Measurements from ENCODE around the gene WNT3. TPM values are rescaled to one million over a fixed set of nuclear protein-coding genes. Genes with fewer than 3 reads are reported as not detected.
A peak's percentile ranks its signal among the peaks of the same experiment; 100 is the strongest.
"Not testable (repeated sequence)": the region's sequence is repeated elsewhere in the genome, so short reads cannot be mapped to it uniquely, and the experiment has no call there.

Gene WNT3
- total RNA-seq, 1 experiment from 2014 or later, result 8.8 TPM

- POLR2A ChIA-PET, result no interaction called here
- H3K27me3 Mint-ChIP-seq (ENCODE audit: insufficient read depth, unreplicated experiment), result no peaks in the 10 kb centered on the region
- peaks cover 11% of the 10 kb centered on the region for H3K36me3 Mint-ChIP-seq (ENCODE audit: insufficient read depth, unreplicated experiment)
Measured at GRCh38 chr17:46769531-46770438, 48.7 kb downstream of the WNT3 start.

GRCh38 chr17:46768896-46769295 is 49.6 kb downstream of the WNT3 start:
- CTCF ChIA-PET; H3K27me3 ChIP-seq (replicated peaks; ENCODE audit: control insufficient read depth, insufficient read depth, low read length); intact Hi-C loops (cut with micrococcal nuclease; ENCODE audit: unreplicated experiment); H3K4me1 Mint-ChIP-seq (ENCODE audit: low read depth, unreplicated experiment); H3K36me3 ChIP-seq (ENCODE audit: control insufficient read depth, insufficient read depth, low read length); H3K27ac Mint-ChIP-seq (ENCODE audit: unreplicated experiment); H3K9me3 ChIP-seq; H3K27me3 Mint-ChIP-seq (ENCODE audit: insufficient read depth, unreplicated experiment); BruUV-seq (replicated peaks); H3K4me3 ChIP-seq (ENCODE audit: low read depth, low read length); POLR2A ChIA-PET; H3K4me3 Mint-ChIP-seq (ENCODE audit: unreplicated experiment); DNase-seq; H3K9me3 Mint-ChIP-seq (ENCODE audit: unreplicated experiment): not testable (repeated sequence)
- H3K4me1 ChIP-seq, result peaks cover 38% of the 10 kb centered on the region
- peaks cover 11% of the 10 kb centered on the region for H3K36me3 Mint-ChIP-seq (ENCODE audit: insufficient read depth, unreplicated experiment)

More at GRCh38 chr17:46769531-46770438, 48.7 kb downstream of the WNT3 start:
- no peaks in the 10 kb centered on the region for H3K27me3 ChIP-seq (replicated peaks; ENCODE audit: control insufficient read depth, insufficient read depth, low read length)
- Mint-ChIP-seq H3K4me1 (ENCODE audit: low read depth, unreplicated experiment) (no peaks in the 10 kb centered on the region), H3K4me3 (ENCODE audit: unreplicated experiment) (no peak overlapping the region), H3K9me3 (ENCODE audit: unreplicated experiment) (no peaks in the 10 kb centered on the region), H3K27ac (ENCODE audit: unreplicated experiment) (peak overlapping the region; percentile 72)
- peaks cover 29% of the 10 kb centered on the region for H3K4me1 ChIP-seq
- TF ChIP-seq CTCF (IDR thresholded peaks at IDR 0.05; ENCODE audit: insufficient read depth in 1 of 2, low read depth in 1 of 2, low read length in 1 of 2, severe bottlenecking in 1 of 2, unreplicated experiment in 1 of 2), result no peak
- CTCF ChIA-PET, result no interaction called here
- H3K9me3 ChIP-seq, result no peaks in the 10 kb centered on the region
- no TSS peak for BruUV-seq (replicated peaks)
- H3K36me3 ChIP-seq (ENCODE audit: control insufficient read depth, insufficient read depth, low read length), result peaks cover 2% of the 10 kb centered on the region
- peak overlapping the region; percentile 61; the same call in 1 of the 2 replicates for H3K4me3 ChIP-seq (ENCODE audit: low read depth, low read length)
- intact Hi-C loops (cut with micrococcal nuclease; ENCODE audit: unreplicated experiment), result no loop called here
- DNase-seq, result no peak

DNA sequence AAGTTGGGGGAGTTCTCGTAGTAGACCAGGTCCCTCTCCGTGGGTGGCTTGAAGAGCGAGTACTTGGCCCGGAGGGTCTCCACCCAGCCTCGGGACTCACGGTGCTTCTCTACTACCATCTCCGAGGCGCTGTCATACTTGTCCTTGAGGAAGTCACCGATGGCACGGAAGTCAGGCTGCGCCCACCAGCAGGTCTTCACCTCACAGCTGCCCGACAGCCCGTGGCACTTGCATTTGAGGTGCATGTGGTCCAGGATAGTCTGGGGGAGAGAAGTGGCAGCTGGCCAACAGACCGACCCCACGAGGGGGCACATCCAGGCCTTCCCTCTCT is 50.0 kb downstream of the WNT3 start:
- BruUV-seq (replicated peaks), result no TSS peak

More for the DNA sequence above, 50.0 kb downstream of the WNT3 start:
- Mint-ChIP-seq H3K27ac (ENCODE audit: unreplicated experiment) (no peak overlapping the region), H3K27me3 (ENCODE audit: insufficient read depth, unreplicated experiment) (no peaks in the 10 kb centered on the region), H3K9me3 (ENCODE audit: unreplicated experiment) (no peaks in the 10 kb centered on the region), H3K4me3 (ENCODE audit: unreplicated experiment) (no peak overlapping the region), H3K4me1 (ENCODE audit: low read depth, unreplicated experiment) (peaks cover 8% of the 10 kb centered on the region), H3K36me3 (ENCODE audit: insufficient read depth, unreplicated experiment) (peaks cover 11% of the 10 kb centered on the region)
- no peak for DNase-seq
- ChIA-PET POLR2A (no interaction called here), CTCF (no interaction called here)
- H3K4me3 ChIP-seq (ENCODE audit: low read depth, low read length), result no peak overlapping the region
- intact Hi-C loops (cut with micrococcal nuclease; ENCODE audit: unreplicated experiment), result no loop called here
- H3K36me3 ChIP-seq (ENCODE audit: control insufficient read depth, insufficient read depth, low read length), result peaks cover 2% of the 10 kb centered on the region
- H3K9me3 ChIP-seq, result no peaks in the 10 kb centered on the region
- no peaks in the 10 kb centered on the region for H3K27me3 ChIP-seq (replicated peaks; ENCODE audit: control insufficient read depth, insufficient read depth, low read length)
- H3K4me1 ChIP-seq, result peaks cover 40% of the 10 kb centered on the region
- no peak for TF ChIP-seq CTCF (IDR thresholded peaks at IDR 0.05; ENCODE audit: insufficient read depth in 1 of 2, low read depth in 1 of 2, low read length in 1 of 2, severe bottlenecking in 1 of 2, unreplicated experiment in 1 of 2)
